AG10803 (cell line): ENCODE data around the gene CCDC83.
"Not testable (repeated sequence)": the region's sequence is repeated elsewhere in the genome, so short reads cannot be mapped to it uniquely, and the experiment has no call there.

Source experiments
- DNase-seq: peaks from one replicate; pipeline ENCODE4 v3.0.0; 2010; ENCODE audit warnings: low read depth
- H3K4me3 ChIP-seq: 2 replicates; pipeline ENCODE4 v1.5.1; 2011; ENCODE audit warnings: mild to moderate bottlenecking, low read length, control low read depth
- CTCF ChIP-seq: conservative IDR thresholded peaks from 2 replicates; pipeline ENCODE4 v1.5.1; 2011; ENCODE audit warnings: mild to moderate bottlenecking, low read length, control low read depth, inconsistent platforms

CCDC83 gene

GRCh38 chr11:85922367-85922766 lies 67.2 kb downstream of the CCDC83 start:
- TF ChIP-seq CTCF: no peak
- no peak for DNase-seq
- no peak overlapping the region for H3K4me3 ChIP-seq

- DNase-seq: no peak
- H3K4me3 ChIP-seq: no peak overlapping the region
- no peak for TF ChIP-seq CTCF
Observed at GRCh38 chr11:85923455-85923854, 68.3 kb downstream of the CCDC83 start.

- DNase-seq, H3K4me3 ChIP-seq: not testable (repeated sequence)
Observed at GRCh38 chr11:85926653-85927214, 71.6 kb downstream of the CCDC83 start.

- TF ChIP-seq CTCF: no peak
- no peak overlapping the region for H3K4me3 ChIP-seq
- DNase-seq: no peak
Observed at GRCh38 chr11:85930879-85931366, 75.7 kb downstream of the CCDC83 start.

- no peak for DNase-seq
- no peak for TF ChIP-seq CTCF
- no peak overlapping the region for H3K4me3 ChIP-seq
Observed at GRCh38 chr11:85934596-85935169, 79.5 kb downstream of the CCDC83 start.

GRCh38 chr11:85935751-85936150 lies 80.6 kb downstream of the CCDC83 start:
- DNase-seq: no peak
- TF ChIP-seq CTCF: no peak
- no peak overlapping the region for H3K4me3 ChIP-seq

GRCh38 chr11:85937835-85938234 lies 82.7 kb downstream of the CCDC83 start:
- DNase-seq: no peak
- TF ChIP-seq CTCF: no peak
- no peak overlapping the region for H3K4me3 ChIP-seq
